HepG2 (cell line): ENCODE data around the gene EVI2B. TPM values are rescaled to one million over a fixed set of nuclear protein-coding genes. Genes with fewer than 3 reads are reported as not detected.

Source experiments
- ATAC-seq: fragments of 200-7000 bp; cut with Tn5 transposase; 3 replicates; pipeline ENCODE4 v1.9.1; 2020; ENCODE audit warnings: mild to moderate bottlenecking, moderate library complexity
- BruUV-seq: library from RNA; stranded (reverse); fragments of 400-500 nt; replicated peaks from 2 replicates; lab custom pipeline; 2021; lab: Mats Ljungman, UMichigan
- CTCF ChIA-PET: fragments of 300-600 bp; formaldehyde crosslinking; extraction: SDS; loops from one replicate; lab custom pipeline; 2021; ENCODE audit warnings: low total read pairs, inconsistent platforms, low intra/inter-chr PET ratio; lab: Yijun Ruan, JAX
- POLR2A ChIA-PET: fragments of 350-600 bp; sonication (Branson Sonifier 250); formaldehyde crosslinking; loops from one replicate; lab custom pipeline; 2020; ENCODE audit warnings: antibody characterized with exemption, inconsistent platforms; lab: Yijun Ruan, JAX
- DNase-seq: peaks from one replicate; pipeline ENCODE4 v3.0.0-alpha.2; 2015; ENCODE audit warnings: low spot score
- FAIRE-seq: peaks from 3 replicates; lab custom pipeline; 2011; peaks lifted over from hg19 to GRCh38; lab: Jason Lieb, UNC
- H2AFZ ChIP-seq: one replicate; pipeline ENCODE4 v1.6.1; 2011; ENCODE audit warnings: low read length, inconsistent platforms
- H3K27ac ChIP-seq: fragments of 300-600 bp; 3 replicates; pipeline ENCODE4 v1.8.0; 2011; ENCODE audit warnings: mixed run types, mild to moderate bottlenecking, mixed read lengths, low read length, inconsistent platforms; ENCODE audit not compliant: insufficient read depth; ENCODE audit errors: extremely low read length
- H3K27me3 ChIP-seq, 2 experiments: fragments of 200-600 bp in 1 of 2; 2 replicates in 1 of 2; 3 replicates in 1 of 2; pipeline versions ENCODE4 v1.6.0 to v1.8.0; 2011; ENCODE audit warnings: low read length in 2 of 2, mild to moderate bottlenecking in 2 of 2, moderate library complexity in 2 of 2, inconsistent platforms in 1 of 2; ENCODE audit not compliant: insufficient read depth in 2 of 2, control insufficient read depth in 1 of 2
- H3K36me3 ChIP-seq, 2 experiments: fragments of 200-600 bp in 1 of 2; replicated peaks in 1 of 2; 2 replicates in 1 of 2; 3 replicates in 1 of 2; pipeline versions ENCODE4 v1.5.1 to v1.8.0; 2011; ENCODE audit warnings: low read length in 2 of 2, inconsistent platforms in 1 of 2; ENCODE audit not compliant: insufficient read depth in 2 of 2, control insufficient read depth in 1 of 2
- H3K4me1 ChIP-seq: 2 replicates; pipeline ENCODE4 v1.5.1; 2012; ENCODE audit warnings: low read length, inconsistent platforms; ENCODE audit not compliant: insufficient read depth
- H3K4me2 ChIP-seq: 2 replicates; pipeline ENCODE4 v1.6.0; 2011; ENCODE audit warnings: low read depth, low read length, inconsistent platforms
- H3K4me3 ChIP-seq, 3 experiments: fragments of 200-600 bp in 1 of 3; sonication (generic), shearing (Covaris generic) in 1 of 3; replicated peaks in 1 of 3; 2 replicates each; pipeline ENCODE4 v1.5.1; 2011 to 2016; ENCODE audit warnings: low read length in 3 of 3, inconsistent platforms in 2 of 3, low read depth in 2 of 3, mild to moderate bottlenecking in 2 of 3, control low read depth in 1 of 3, mixed read lengths in 1 of 3; ENCODE audit not compliant: insufficient read depth in 1 of 3
- H3K79me2 ChIP-seq: one replicate; pipeline ENCODE4 v1.6.1; 2011; ENCODE audit warnings: low read length, inconsistent platforms; ENCODE audit not compliant: insufficient read depth
- H3K9ac ChIP-seq: 2 replicates; pipeline ENCODE4 v1.6.0; 2011; ENCODE audit warnings: mild to moderate bottlenecking, low read depth, low read length, inconsistent platforms; ENCODE audit not compliant: insufficient read depth
- H3K9me3 ChIP-seq: 2 replicates; pipeline ENCODE4 v1.5.1; 2012; ENCODE audit warnings: mild to moderate bottlenecking, low read length
- H4K20me1 ChIP-seq: 2 replicates; pipeline ENCODE4 v1.6.0; 2011; ENCODE audit warnings: inconsistent platforms, mild to moderate bottlenecking, low read length, moderate library complexity; ENCODE audit not compliant: insufficient read depth
- ATF7 ChIP-seq, 2 experiments: fragments of 450-650 bp in 1 of 2; sonication (generic) in 1 of 2; formaldehyde crosslinking in 1 of 2; IDR thresholded peaks; 2 replicates each; pipeline versions ENCODE4 v1.4.0 to v1.6.1; 2016 to 2020; ENCODE audit warnings: antibody characterized with exemption in 1 of 2, mild to moderate bottlenecking in 1 of 2, missing genetic modification reagents in 1 of 2
- JUNB ChIP-seq: sonication (generic); formaldehyde crosslinking; IDR thresholded peaks from 2 replicates; pipeline ENCODE4 v1.8.0; 2022; ENCODE audit warnings: missing genetic modification reagents, mild to moderate bottlenecking, borderline replicate concordance
- KDM5B ChIP-seq: sonication (generic); formaldehyde crosslinking; IDR thresholded peaks from 2 replicates; pipeline ENCODE4 v1.4.0; 2020; ENCODE audit warnings: missing genetic modification reagents, mild to moderate bottlenecking, borderline replicate concordance
- MAFK ChIP-seq, 2 experiments: IDR thresholded peaks in 1 of 2; conservative IDR thresholded peaks in 1 of 2; 2 replicates each; pipeline ENCODE4 v1.6.1; 2011; ENCODE audit warnings: improper control_type of control experiment in 2 of 2, low read length in 2 of 2
- PCBP1 ChIP-seq: fragments of 200-400 bp; formaldehyde crosslinking; IDR thresholded peaks from 2 replicates; pipeline ENCODE4 v1.6.1; 2017; ENCODE audit warnings: mild to moderate bottlenecking, low read depth, low read length, borderline replicate concordance
- RXRA ChIP-seq: sonication (generic); formaldehyde crosslinking; IDR thresholded peaks from 2 replicates; pipeline ENCODE4 v1.5.1; 2020; ENCODE audit warnings: missing genetic modification reagents
- ZEB1 ChIP-seq: IDR thresholded peaks from 2 replicates; pipeline ENCODE4 v1.6.1; 2012; ENCODE audit warnings: mild to moderate bottlenecking, low read depth, inconsistent platforms; ENCODE audit not compliant: insufficient replicate concordance
- ZNF790 ChIP-seq: sonication (generic); formaldehyde crosslinking; IDR thresholded peaks from 2 replicates; pipeline ENCODE4 v1.8.0; 2022; ENCODE audit warnings: missing genetic modification reagents, mild to moderate bottlenecking, borderline replicate concordance
- in situ Hi-C: cut with HindIII; loops from 2 replicates; pipeline ENCODE4 v1.10.0; 2017; ENCODE audit warnings: low pct_unique_long_range_greater_than_20kb; ENCODE audit not compliant: extremely low pct_ligation_motif_present
- intact Hi-C: fragments of 100-400 bp; cut with micrococcal nuclease; formaldehyde crosslinking; loops from one replicate; pipeline ENCODE4 v1.10.0; 2022; ENCODE audit not compliant: unreplicated experiment
- polyA plus RNA-seq, 8 experiments: library from polyadenylated mRNA; depleted of rRNA in 3 of 8; stranded (reverse) in 7 of 8; unstranded in 1 of 8; fragments of >200 nt; fragmentation: Illumina TruSeq in 4 of 8; extraction: Trizol in 4 of 8; gene quantifications; 2 replicates each; pipeline versions ENCODE4 v1.2.1 to v1.2.3, GENCODE V29; 2011 to 2016; ENCODE audit warnings: low read depth in 4 of 8, missing spikeins in 1 of 8, mixed read lengths in 1 of 8; ENCODE audit not compliant: insufficient read depth in 1 of 8
- total RNA-seq, 5 experiments: library from RNA; depleted of rRNA; stranded (reverse); fragments of >200 nt; fragmentation: Illumina TruSeq; extraction: Trizol; gene quantifications; 2 replicates each; pipeline ENCODE4 v1.2.3, GENCODE V29; 2016; ENCODE audit warnings: low read depth in 1 of 5
- TF ChIP-seq, protein P1 (sequence below): sonication (generic); formaldehyde crosslinking; conservative IDR thresholded peaks from 2 replicates; pipeline ENCODE4 v1.8.0; 2022; ENCODE audit warnings: missing genetic modification reagents

EVI2B gene
- total and polyA plus RNA-seq, 2 of the 13 experiments (the other 11 are each of a cell fraction or from before 2014, with no cell fraction given), result not detected

DNA sequence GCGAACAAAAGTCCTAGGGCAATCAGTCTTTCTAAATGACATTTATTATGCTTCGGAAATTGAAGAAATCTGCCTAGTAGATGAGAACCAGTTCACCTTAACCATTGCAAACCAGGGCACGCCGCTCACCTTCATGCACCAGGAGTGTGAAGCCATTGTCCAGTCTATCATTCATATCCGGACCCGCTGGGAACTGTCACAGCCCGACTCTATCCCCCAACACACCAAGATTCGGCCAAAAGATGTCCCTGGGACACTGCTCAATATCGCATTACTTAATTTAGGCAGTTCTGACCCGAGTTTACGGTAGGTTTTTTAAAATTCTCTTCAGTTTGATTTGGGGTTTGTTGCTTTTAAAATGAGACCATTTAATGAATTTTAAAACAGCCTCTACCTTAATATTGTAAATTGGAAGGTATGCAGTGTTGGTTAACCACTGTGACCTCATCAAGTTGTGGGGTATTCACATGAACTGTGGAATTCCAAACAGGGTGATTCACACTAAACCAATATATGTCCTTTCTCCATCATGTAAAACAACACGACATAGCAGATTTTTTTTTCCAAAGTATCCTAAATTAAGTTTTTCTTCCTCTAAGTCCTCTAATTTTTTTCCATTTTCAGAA, 13.8 kb upstream of the EVI2B start (continued):
- TF ChIP-seq JUNB (CRISPR knock-in tag) (no peak), RXRA (CRISPR knock-in tag) (no peak), ZNF790 (CRISPR knock-in tag) (no peak), ATF7 (IDR thresholded peaks at IDR 0.05) (0 out of 2 replicates have a peak, but pooled peaks have one; percentile 14), ATF7 (CRISPR knock-in tag; IDR thresholded peaks at IDR 0.05) (no peak), ZEB1 (no peak), PCBP1 (no peak)
- TF ChIP-seq, protein P1, sequence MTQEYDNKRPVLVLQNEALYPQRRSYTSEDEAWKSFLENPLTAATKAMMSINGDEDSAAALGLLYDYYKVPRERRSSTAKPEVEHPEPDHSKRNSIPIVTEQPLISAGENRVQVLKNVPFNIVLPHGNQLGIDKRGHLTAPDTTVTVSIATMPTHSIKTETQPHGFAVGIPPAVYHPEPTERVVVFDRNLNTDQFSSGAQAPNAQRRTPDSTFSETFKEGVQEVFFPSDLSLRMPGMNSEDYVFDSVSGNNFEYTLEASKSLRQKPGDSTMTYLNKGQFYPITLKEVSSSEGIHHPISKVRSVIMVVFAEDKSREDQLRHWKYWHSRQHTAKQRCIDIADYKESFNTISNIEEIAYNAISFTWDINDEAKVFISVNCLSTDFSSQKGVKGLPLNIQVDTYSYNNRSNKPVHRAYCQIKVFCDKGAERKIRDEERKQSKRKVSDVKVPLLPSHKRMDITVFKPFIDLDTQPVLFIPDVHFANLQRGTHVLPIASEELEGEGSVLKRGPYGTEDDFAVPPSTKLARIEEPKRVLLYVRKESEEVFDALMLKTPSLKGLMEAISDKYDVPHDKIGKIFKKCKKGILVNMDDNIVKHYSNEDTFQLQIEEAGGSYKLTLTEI (CRISPR knock-in tag), result no peak

DNA sequence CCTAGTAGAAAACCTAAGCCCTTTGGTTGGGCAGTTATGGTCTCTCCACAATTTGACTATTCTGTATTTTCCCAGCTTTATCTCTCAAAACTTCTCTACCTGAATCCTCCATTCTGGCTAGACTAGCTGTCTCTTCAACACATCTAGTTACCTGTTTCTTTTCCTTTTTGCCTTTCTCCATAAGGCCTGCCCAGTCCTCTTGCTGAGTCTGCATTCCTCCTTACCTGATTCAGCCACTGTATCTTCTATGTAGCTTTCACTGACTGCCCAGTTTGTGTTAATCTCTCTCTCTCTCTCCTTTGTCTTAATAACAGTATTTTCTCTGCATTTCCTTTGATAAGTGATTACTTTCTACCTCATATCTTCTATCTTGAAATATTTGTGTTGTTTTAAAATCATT, 9.7 kb upstream of the EVI2B start:
- intact Hi-C loops (no loop called here), in situ Hi-C loops (no loop called here)
- Histone ChIP-seq H2AFZ (no peak overlapping the region), H3K36me3 (peaks cover 0 to 16% of the 10 kb centered on the region in 2 experiments; a peak in 3 of 5 replicates), H4K20me1 (no peaks in the 10 kb centered on the region), H3K4me2 (no peak overlapping the region), H3K27me3 (no peaks in the 10 kb centered on the region), H3K27ac (no peak overlapping the region), H3K9ac (no peak overlapping the region), H3K4me3 (no peak overlapping the region), H3K4me1 (peaks cover 8% of the 10 kb centered on the region; the same call in 1 of the 2 replicates), H3K9me3 (no peaks in the 10 kb centered on the region), H3K79me2 (no peaks in the 10 kb centered on the region)
- ChIA-PET CTCF (no interaction called here), POLR2A (no interaction called here)
- FAIRE-seq (no peak), ATAC-seq (no peak), DNase-seq (no peak)
- TF ChIP-seq KDM5B (CRISPR knock-in tag) (no peak), MAFK (conservative IDR thresholded peaks at IDR 0.05 in 1 of 2, IDR thresholded peaks at IDR 0.05 in 1 of 2; ENCODE audit: low read length in 2 of 2) (peak; percentile 24 to 25; a peak in 2 of 4 replicates)
- BruUV-seq, result no TSS peak
